ENCODE results near the gene BTRC. TPM values are rescaled to one million over a fixed set of nuclear protein-coding genes. Genes with fewer than 3 reads are reported as not detected.
A peak's percentile ranks its signal among the peaks of the same experiment; 100 is the strongest.
"Not testable (repeated sequence)": the region's sequence is repeated elsewhere in the genome, so short reads cannot be mapped to it uniquely, and the experiment has no call there.

BTRC gene
- total RNA-seq, 1 donor from 2014 or later, result 8.8 TPM

DNA sequence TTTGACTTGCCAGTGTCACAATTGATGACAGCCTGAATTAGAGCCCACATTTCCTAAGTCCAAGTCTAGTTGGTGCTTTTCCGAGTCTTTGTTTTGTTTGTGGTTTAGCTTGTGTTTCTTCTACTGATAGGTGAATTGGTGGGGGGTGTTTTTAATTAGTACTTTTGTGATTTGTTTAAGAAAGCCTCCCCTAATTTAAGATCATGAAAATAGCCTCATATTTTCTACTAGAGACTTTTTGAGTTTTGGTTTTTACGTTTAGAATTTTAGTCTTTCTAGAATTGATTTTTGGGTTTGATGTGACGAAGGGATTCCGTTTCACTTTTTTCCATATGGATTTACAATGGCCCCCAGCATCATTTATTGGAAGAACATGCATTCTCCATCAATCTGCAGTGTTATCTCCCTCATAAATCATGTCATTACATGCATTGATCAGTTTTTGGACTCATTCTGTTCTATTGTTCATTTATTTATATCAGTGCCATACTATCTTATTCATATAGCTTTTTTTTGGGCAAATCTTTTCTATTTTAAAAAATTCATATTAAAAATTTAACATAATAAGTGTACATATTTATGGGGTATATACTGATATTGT, 32.8 kb downstream of the BTRC start:
- no peak for DNase-seq (ENCODE audit: low read depth, low spot score)

DNA sequence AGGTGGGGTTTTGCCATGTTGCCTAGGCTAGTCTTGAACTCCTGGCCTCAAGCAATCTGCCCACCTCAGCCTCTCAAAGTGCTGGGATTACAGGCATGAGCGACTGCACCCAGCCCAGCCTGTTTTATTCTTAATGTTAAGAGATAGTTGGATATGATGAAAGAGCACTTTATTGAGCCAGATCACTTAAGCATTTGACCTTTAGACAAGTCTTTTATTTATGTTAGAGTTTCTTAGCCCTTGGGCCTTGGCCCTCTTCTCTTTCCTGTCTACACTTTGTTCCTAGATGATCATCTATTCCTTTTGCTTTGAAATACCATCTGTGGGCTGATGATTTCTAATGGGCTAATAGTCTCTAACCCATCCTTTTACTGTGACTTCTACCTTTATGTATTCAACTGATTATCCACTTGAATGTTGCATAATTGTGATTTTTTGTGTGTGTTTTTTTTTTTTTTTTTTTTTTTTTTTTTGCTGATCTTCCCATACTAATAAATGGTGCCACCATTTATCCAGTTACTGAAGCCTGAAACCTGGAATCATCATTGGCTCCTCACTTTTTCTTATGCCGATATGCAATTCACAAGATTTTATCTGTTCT, 34.8 kb downstream of the BTRC start:
- no peak for DNase-seq (ENCODE audit: low read depth, low spot score)

GRCh38 chr10:101389532-101389931, 35.6 kb downstream of the BTRC start:
- DNase-seq (ENCODE audit: low read depth, low spot score), result not testable (repeated sequence)

- no peak for DNase-seq (ENCODE audit: low read depth, low spot score)
These were observed 36.1 kb downstream of the BTRC start for GRCh38 chr10:101389986-101390531.

GRCh38 chr10:101393378-101393777, 39.4 kb downstream of the BTRC start:
- DNase-seq (ENCODE audit: low read depth, low spot score), result no peak

DNA sequence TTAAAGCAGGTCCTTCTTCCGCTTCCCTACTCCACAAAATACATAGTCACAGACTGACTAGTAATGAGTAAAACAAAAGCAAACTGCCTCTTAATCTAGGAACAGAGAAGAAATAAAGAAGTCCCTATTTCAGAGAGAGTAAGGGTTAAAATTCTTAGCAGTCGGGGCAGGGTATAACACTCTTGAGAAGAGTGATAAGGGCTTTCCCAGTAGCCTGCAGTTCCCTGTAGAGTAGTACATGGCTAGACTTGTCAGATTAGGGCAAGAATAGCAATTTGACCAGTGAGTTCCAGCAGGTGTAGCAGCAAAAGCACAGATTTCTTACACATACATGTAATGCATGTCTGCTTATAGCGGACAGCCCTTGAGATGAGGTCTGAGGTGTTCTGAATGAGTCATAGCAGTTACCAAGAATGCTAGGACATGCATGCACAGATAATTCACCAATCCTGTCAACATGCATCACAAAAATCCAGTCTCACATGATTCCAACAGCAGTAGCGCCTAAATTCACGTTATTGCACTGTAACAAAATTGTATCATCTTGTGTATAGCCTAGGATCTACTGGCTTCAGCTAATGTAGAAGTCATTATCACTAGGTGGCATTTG, 40.7 kb downstream of the BTRC start:
- DNase-seq (ENCODE audit: low read depth, low spot score), result no peak

GRCh38 chr10:101397140-101397539, 43.2 kb downstream of the BTRC start:
- peak; percentile 64 for DNase-seq (ENCODE audit: low read depth, low spot score)

GRCh38 chr10:101400585-101400984, 46.6 kb downstream of the BTRC start:
- no peak for DNase-seq (ENCODE audit: low read depth, low spot score)

- no peak for DNase-seq (ENCODE audit: low read depth, low spot score)
These were observed 48.7 kb downstream of the BTRC start for GRCh38 chr10:101402711-101403110.

DNA sequence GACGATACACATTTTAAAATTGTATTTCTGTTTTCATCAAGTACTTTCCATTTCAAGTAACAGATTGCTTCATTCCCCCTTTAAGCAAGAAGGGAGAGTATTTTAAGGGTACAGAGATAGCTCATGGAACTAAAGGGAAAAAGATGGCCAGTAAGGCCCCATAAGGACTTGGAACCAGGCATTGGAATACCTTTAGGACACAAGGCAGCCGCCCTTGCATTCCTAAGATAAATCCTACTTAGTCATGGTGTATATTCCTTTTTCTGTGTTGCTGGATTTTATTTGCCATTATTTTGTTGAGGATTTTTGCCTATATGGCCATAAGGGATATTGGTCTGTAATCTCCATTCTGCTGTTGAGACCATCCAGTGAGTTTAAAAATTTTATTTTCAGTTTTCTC, 49.2 kb downstream of the BTRC start:
- DNase-seq (ENCODE audit: low read depth, low spot score), result no peak

GRCh38 chr10:101405001-101405400, 51.0 kb downstream of the BTRC start:
- no peak for DNase-seq (ENCODE audit: low read depth, low spot score)

DNA sequence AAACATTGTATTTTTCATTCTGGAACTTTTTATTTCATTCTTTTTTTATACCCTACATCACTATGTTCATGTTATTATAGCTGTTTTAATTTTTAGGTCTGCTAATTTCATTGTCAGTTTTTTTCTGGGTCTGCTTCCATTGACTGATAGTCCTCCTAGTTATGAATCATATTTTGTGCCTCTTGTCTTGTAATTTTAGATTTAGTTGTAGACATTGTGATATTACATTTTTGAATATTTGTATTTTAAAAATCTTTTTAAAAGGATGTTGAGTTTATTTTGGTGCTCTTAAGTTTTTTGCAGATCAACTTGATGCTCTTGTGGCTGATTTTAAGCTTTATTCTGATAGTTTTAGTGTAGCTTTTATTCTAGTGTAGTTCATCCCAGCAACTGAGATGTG, 57.6 kb downstream of the BTRC start:
- no peak for DNase-seq (ENCODE audit: low read depth, low spot score)

GRCh38 chr10:101414034-101414433, 60.1 kb downstream of the BTRC start:
- no peak for DNase-seq (ENCODE audit: low read depth, low spot score)

DNA sequence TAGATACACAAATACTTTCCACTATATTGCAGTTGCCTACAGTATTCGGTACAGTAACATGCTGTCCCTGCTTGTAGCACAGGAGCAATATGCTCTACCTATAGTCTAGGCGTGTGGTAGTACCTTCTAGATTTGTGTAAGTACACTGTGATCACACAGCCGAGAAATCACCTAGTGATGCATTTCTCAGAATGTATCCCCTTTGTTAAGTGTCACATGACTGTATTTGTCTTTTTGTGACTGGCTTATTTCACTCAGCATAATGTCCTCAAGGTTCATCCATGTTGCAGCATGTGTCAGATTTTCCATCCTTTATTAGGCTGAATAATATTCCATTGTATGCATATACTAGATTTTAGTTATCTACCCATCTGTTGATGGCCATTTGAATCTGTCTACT, 61.9 kb downstream of the BTRC start:
- no peak for DNase-seq (ENCODE audit: low read depth, low spot score)

GRCh38 chr10:101421967-101422366, 68.0 kb downstream of the BTRC start:
- not testable (repeated sequence) for DNase-seq (ENCODE audit: low read depth, low spot score)

- no peak for DNase-seq (ENCODE audit: low read depth, low spot score)
These were observed 71.6 kb downstream of the BTRC start for GRCh38 chr10:101425535-101425934.

- no peak for DNase-seq (ENCODE audit: low read depth, low spot score)
These were observed 74.1 kb downstream of the BTRC start for GRCh38 chr10:101428036-101428435.

GRCh38 chr10:101429423-101429822, 75.5 kb downstream of the BTRC start:
- DNase-seq (ENCODE audit: low read depth, low spot score), result no peak

DNA sequence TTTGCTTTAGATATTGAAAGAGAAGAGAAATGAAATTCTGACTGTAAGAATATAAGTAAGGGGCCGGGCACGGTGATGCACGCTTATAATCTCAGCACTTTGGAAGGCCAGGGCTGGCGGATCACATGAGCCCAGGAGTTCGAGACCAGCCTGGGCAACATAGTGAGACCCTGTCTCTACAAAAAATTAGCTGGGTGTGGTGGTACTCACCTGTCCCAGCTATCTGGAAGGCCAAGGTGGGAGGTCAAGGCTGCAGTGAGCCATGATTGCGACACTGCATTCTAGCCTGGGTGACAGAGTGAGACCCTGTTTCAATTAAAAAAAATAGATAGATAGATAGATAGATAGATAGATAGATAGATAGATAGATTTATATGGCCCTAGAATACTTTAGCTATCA, 82.3 kb downstream of the BTRC start:
- DNase-seq (ENCODE audit: low read depth, low spot score), result no peak

DNA sequence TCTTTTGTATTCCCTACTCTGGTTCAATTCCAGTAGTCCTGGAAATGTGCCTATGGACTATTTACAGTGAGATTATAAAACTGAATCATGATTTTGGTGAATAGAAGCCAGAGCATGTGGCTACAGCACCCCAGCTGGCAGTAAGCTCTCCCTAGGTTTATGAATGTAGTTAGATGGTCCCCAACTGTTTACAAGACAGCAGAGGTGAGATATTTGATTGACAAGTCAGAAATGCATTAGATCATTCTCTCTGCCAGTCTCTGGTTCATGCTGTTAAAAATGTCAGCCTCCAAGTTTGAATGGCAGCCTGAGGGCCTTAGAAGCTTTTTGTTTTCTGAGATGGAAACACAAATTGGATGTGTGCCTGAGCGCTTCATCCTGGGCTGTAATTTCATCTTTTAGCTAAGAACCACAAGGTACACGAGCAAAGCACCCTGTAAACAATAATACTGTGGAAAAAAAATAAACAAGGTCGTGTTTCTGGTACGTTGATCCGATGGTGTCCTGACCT, 85.0 kb downstream of the BTRC start:
- DNase-seq (ENCODE audit: low read depth, low spot score), result no peak

DNA sequence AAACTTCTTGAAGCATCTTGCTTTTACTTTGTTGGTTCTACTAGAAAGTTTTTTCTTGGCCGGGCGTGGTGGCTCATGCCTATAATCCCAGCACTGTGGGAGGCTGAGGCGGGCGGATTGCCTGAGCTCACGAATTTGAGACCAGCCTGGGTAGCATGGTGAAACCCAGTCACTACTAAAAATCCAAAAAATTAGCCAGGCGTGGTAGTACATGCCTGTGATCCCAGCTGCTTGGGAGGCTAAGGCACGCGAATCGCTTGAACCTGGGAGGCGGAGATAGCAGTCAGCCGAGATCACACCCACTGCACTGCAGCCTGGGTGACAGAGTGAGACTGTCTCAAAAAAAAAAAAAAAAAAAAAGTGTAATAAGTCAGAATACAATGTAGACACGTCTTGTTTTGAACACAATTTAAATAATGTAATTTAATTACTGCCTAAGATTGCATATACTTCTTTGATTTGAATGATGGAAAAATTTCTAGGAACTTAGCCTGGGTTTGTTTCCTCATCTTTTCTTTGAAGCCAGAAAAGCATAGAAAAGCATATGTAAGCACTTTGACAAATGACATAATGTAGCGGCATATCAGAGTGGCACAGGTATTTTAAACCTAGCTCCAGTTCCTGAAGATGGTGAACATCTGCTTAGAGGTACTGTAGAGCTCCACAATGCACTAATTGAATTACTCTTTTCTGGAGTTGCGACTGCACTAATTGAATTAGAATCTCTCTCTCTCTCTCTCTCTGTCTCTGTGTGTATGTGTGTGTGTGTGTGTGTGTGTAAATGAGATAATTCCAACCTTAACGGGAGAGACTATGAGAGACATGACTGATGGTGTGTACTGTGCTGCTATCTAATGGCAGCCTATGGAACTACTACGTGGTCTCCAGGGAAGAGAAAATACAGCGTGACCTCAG, 87.8 kb downstream of the BTRC start:
- DNase-seq (ENCODE audit: low read depth, low spot score), result peak; percentile 32

- DNase-seq (ENCODE audit: low read depth, low spot score), result no peak
These were observed 88.5 kb downstream of the BTRC start for GRCh38 chr10:101442456-101442800.

Data from pulmonary artery endothelial cell (primary cell).